ENCODE results near the gene ZNF837. TPM values are rescaled to one million over a fixed set of nuclear protein-coding genes. Genes with fewer than 3 reads are reported as not detected.
A peak's percentile ranks its signal among the peaks of the same experiment; 100 is the strongest.
"Not testable (repeated sequence)": the region's sequence is repeated elsewhere in the genome, so short reads cannot be mapped to it uniquely, and the experiment has no call there.

The ZNF837 gene
- total and polyA plus RNA-seq, 2 donors = 2.9 to 3.8 TPM

- WGBS = 26% methylated on average over 22 of the region's 22 CpGs
- no peak for DNase-seq (ENCODE audit: low read depth in 6 of 9, low spot score in 9 of 9)
- Histone ChIP-seq H3K27ac (ENCODE audit: low read depth in 1 of 2, low read length in 1 of 2) (peak overlapping the region; percentile 73 to 87), H3K27me3 (ENCODE audit: control insufficient read depth in 2 of 2, insufficient read depth in 1 of 2, low read length in 1 of 2) (no peaks in the 10 kb centered on the region), H3K4me1 (ENCODE audit: control insufficient read depth in 2 of 2, insufficient read depth in 2 of 2, low read length in 2 of 2) (peaks cover 18 to 19% of the 10 kb centered on the region in 2 donors), H3K4me3 (ENCODE audit: low read length in 2 of 2) (peak overlapping the region; percentile 84 to 88), H3K36me3 (ENCODE audit: control insufficient read depth in 2 of 2, insufficient read depth in 2 of 2, low read length in 1 of 2) (no peaks in the 10 kb centered on the region), H3K9me3 (ENCODE audit: control insufficient read depth in 2 of 2, insufficient read depth in 1 of 2, low read length in 1 of 2) (no peaks in the 10 kb centered on the region)
Measured at GRCh38 chr19:58407658-58408151, 26.9 kb upstream of the ZNF837 start.

DNA sequence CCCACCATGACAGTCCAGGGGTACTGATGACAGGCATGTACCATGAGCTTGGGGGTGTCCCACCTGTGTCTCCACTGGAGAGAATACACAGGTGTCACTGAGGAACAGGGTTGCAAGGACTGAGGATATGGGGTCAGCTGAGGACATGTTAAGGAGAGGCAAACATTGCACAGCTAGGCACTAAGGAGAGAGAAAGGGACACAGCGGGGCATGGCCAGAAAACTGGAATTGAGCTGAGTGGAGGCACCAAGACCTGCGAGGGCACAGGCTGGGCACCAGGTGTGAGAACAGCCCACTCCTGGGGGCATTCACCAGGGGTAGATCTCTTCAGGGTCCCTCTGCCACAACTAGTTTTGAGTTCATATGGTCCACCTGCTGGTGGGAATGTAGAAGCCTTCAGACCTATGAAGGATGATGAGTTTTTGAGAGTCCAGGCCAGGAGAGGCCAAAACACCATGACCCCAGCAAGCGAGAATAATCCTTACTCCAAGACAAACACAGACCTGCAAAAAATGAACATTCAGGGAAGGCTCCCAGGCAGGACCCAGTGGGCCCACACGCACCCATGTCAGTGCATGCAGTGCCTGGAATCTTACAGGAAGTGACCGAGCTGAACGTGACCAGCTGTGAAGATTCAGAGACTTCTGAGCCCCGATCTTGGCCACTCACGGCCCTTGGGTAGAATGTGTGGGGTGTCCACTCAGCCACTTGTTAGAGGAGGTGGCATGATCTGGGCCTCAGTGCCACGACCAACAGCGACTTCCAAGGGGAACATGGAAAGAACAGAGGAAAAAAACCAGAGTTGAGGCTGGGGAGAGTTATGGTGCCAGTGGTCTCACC lies 26.2 kb upstream of the ZNF837 start:
- no peak overlapping the region for H3K27ac ChIP-seq (ENCODE audit: low read depth in 1 of 2, low read length in 1 of 2)
- H3K27me3 ChIP-seq (ENCODE audit: control insufficient read depth in 2 of 2, insufficient read depth in 1 of 2, low read length in 1 of 2) = no peaks in the 10 kb centered on the region
- DNase-seq (ENCODE audit: low read depth in 6 of 9, low spot score in 9 of 9) = peak in 1 of 9 donors; percentile 18
- H3K9me3 ChIP-seq (ENCODE audit: control insufficient read depth in 2 of 2, insufficient read depth in 1 of 2, low read length in 1 of 2) = no peaks in the 10 kb centered on the region
- H3K4me3 ChIP-seq (ENCODE audit: low read length in 2 of 2) = peak overlapping the region; percentile 84 to 88
- H3K36me3 ChIP-seq (ENCODE audit: control insufficient read depth in 2 of 2, insufficient read depth in 2 of 2, low read length in 1 of 2) = no peaks in the 10 kb centered on the region
- H3K4me1 ChIP-seq (ENCODE audit: control insufficient read depth in 2 of 2, insufficient read depth in 2 of 2, low read length in 2 of 2) = peaks cover 20% of the 10 kb centered on the region in 2 donors
- 91% methylated on average over 10 of the region's 10 CpGs for WGBS

DNA sequence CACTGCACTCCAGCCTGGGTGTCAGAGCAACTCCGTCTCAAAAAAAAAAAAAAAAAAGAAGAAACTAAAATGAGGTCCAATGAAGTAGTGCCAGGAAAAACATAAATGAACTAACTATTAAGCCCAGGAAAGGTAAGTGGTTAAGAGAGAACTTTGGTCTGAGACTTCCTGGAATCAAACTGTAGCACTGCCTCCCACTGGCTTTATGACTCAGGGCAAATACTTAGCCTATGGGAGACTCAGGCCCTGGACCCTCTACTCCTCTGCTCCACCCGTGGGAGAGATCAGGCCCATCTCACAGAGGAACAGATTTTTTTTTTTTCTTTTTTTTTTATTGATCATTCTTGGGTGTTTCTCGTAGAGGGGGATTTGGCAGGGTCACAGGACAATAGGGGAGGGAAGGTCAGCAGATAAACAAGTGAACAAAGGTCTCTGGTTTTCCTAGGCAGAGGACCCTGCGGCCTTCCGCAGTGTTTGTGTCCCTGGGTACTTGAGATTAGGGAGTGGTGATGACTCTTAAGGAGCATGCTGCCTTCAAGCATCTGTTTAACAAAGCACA lies 23.2 kb upstream of the ZNF837 start:
- not testable (repeated sequence) for H3K9me3 ChIP-seq (ENCODE audit: control insufficient read depth in 2 of 2, insufficient read depth in 1 of 2, low read length in 1 of 2); H3K36me3 ChIP-seq (ENCODE audit: control insufficient read depth in 2 of 2, insufficient read depth in 2 of 2, low read length in 1 of 2); H3K4me3 ChIP-seq (ENCODE audit: low read length in 2 of 2); DNase-seq (ENCODE audit: low read depth in 6 of 9, low spot score in 9 of 9); H3K27ac ChIP-seq (ENCODE audit: low read depth in 1 of 2, low read length in 1 of 2); H3K27me3 ChIP-seq (ENCODE audit: control insufficient read depth in 2 of 2, insufficient read depth in 1 of 2, low read length in 1 of 2)
- peaks cover 24 to 25% of the 10 kb centered on the region in 2 donors for H3K4me1 ChIP-seq (ENCODE audit: control insufficient read depth in 2 of 2, insufficient read depth in 2 of 2, low read length in 2 of 2)
- whole genome bisulfite sequencing = 84% methylated on average over 5 of the region's 5 CpGs

GRCh38 chr19:58401840-58402421 lies 21.1 kb upstream of the ZNF837 start:
- no peaks in the 10 kb centered on the region for H3K9me3 ChIP-seq (ENCODE audit: control insufficient read depth in 2 of 2, insufficient read depth in 1 of 2, low read length in 1 of 2)
- H3K4me3 ChIP-seq (ENCODE audit: low read length in 2 of 2) = peak overlapping the region; percentile 55 to 60
- peaks cover 10 to 21% of the 10 kb centered on the region in 2 donors for H3K27me3 ChIP-seq (ENCODE audit: control insufficient read depth in 2 of 2, insufficient read depth in 1 of 2, low read length in 1 of 2)
- peaks cover 11 to 13% of the 10 kb centered on the region in 2 donors for H3K4me1 ChIP-seq (ENCODE audit: control insufficient read depth in 2 of 2, insufficient read depth in 2 of 2, low read length in 2 of 2)
- 39% methylated on average over 23 of the region's 23 CpGs for whole genome bisulfite sequencing
- no peak for DNase-seq (ENCODE audit: low read depth in 6 of 9, low spot score in 9 of 9)
- no peak overlapping the region for H3K27ac ChIP-seq (ENCODE audit: low read depth in 1 of 2, low read length in 1 of 2)
- H3K36me3 ChIP-seq (ENCODE audit: control insufficient read depth in 2 of 2, insufficient read depth in 2 of 2, low read length in 1 of 2) = no peaks in the 10 kb centered on the region

GRCh38 chr19:58400916-58401839 lies 20.3 kb upstream of the ZNF837 start:
- Histone ChIP-seq H3K9me3 (ENCODE audit: control insufficient read depth in 2 of 2, insufficient read depth in 1 of 2, low read length in 1 of 2) (no peaks in the 10 kb centered on the region), H3K27ac (ENCODE audit: low read depth in 1 of 2, low read length in 1 of 2) (peak overlapping the region; percentile 68 to 87), H3K4me1 (ENCODE audit: control insufficient read depth in 2 of 2, insufficient read depth in 2 of 2, low read length in 2 of 2) (peaks cover 11% of the 10 kb centered on the region in 2 donors), H3K4me3 (ENCODE audit: low read length in 2 of 2) (peak overlapping the region; percentile 55 to 60), H3K27me3 (ENCODE audit: control insufficient read depth in 2 of 2, insufficient read depth in 1 of 2, low read length in 1 of 2) (peaks cover 17 to 26% of the 10 kb centered on the region in 2 donors), H3K36me3 (ENCODE audit: control insufficient read depth in 2 of 2, insufficient read depth in 2 of 2, low read length in 1 of 2) (no peaks in the 10 kb centered on the region)
- DNase-seq (ENCODE audit: low read depth in 6 of 9, low spot score in 9 of 9) = peak; percentile 97 to 100 (median 100)
- WGBS = 5% methylated on average over 80 of the region's 80 CpGs

- H3K9me3 ChIP-seq (ENCODE audit: control insufficient read depth in 2 of 2, insufficient read depth in 1 of 2, low read length in 1 of 2) = no peaks in the 10 kb centered on the region
- peaks cover 25 to 34% of the 10 kb centered on the region in 2 donors for H3K27me3 ChIP-seq (ENCODE audit: control insufficient read depth in 2 of 2, insufficient read depth in 1 of 2, low read length in 1 of 2)
- WGBS = 75% methylated on average over 18 of the region's 18 CpGs
- no peak overlapping the region for H3K27ac ChIP-seq (ENCODE audit: low read depth in 1 of 2, low read length in 1 of 2)
- H3K4me3 ChIP-seq (ENCODE audit: low read length in 2 of 2) = peak overlapping the region; percentile 22 to 43
- H3K4me1 ChIP-seq (ENCODE audit: control insufficient read depth in 2 of 2, insufficient read depth in 2 of 2, low read length in 2 of 2) = peaks cover 11% of the 10 kb centered on the region in 2 donors
- no peak for DNase-seq (ENCODE audit: low read depth in 6 of 9, low spot score in 9 of 9)
- H3K36me3 ChIP-seq (ENCODE audit: control insufficient read depth in 2 of 2, insufficient read depth in 2 of 2, low read length in 1 of 2) = peaks cover 0 to 2% of the 10 kb centered on the region in 2 donors
Measured at GRCh38 chr19:58400316-58400915, 19.6 kb upstream of the ZNF837 start.

DNA sequence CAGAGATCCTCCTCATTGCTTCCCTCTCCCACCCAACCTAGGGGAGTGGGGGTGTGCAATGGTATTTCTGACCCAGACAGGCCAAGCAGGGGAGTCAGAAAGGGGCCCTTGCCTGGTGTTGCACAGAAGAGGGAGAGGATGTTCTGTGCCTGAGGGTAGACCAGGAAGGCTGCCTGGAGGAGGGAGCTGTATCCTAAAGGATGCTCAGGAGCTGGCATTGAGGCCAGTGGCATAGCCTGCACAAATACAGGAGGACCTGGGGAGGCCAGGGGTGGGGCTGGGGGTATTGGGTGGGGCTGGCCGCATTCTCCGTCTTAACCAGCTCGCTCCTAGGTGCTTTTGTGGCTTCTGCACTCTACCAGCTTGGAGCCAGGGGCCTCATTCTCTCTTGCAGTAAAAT lies 19.1 kb upstream of the ZNF837 start:
- no peak overlapping the region for H3K27ac ChIP-seq (ENCODE audit: low read depth in 1 of 2, low read length in 1 of 2)
- no peaks in the 10 kb centered on the region for H3K9me3 ChIP-seq (ENCODE audit: control insufficient read depth in 2 of 2, insufficient read depth in 1 of 2, low read length in 1 of 2)
- H3K4me1 ChIP-seq (ENCODE audit: control insufficient read depth in 2 of 2, insufficient read depth in 2 of 2, low read length in 2 of 2) = peaks cover 11% of the 10 kb centered on the region in 2 donors
- peaks cover 27 to 39% of the 10 kb centered on the region in 2 donors for H3K27me3 ChIP-seq (ENCODE audit: control insufficient read depth in 2 of 2, insufficient read depth in 1 of 2, low read length in 1 of 2)
- 98% methylated on average over 3 of the region's 3 CpGs for WGBS
- H3K4me3 ChIP-seq (ENCODE audit: low read length in 2 of 2) = no peak overlapping the region
- peaks cover 4 to 7% of the 10 kb centered on the region in 2 donors for H3K36me3 ChIP-seq (ENCODE audit: control insufficient read depth in 2 of 2, insufficient read depth in 2 of 2, low read length in 1 of 2)
- no peak for DNase-seq (ENCODE audit: low read depth in 6 of 9, low spot score in 9 of 9)

- Histone ChIP-seq H3K36me3 (ENCODE audit: control insufficient read depth in 2 of 2, insufficient read depth in 2 of 2, low read length in 1 of 2) (peaks cover 18 to 20% of the 10 kb centered on the region in 2 donors), H3K27me3 (ENCODE audit: control insufficient read depth in 2 of 2, insufficient read depth in 1 of 2, low read length in 1 of 2) (peaks cover 27 to 39% of the 10 kb centered on the region in 2 donors), H3K27ac (ENCODE audit: low read depth in 1 of 2, low read length in 1 of 2) (no peak overlapping the region), H3K4me3 (ENCODE audit: low read length in 2 of 2) (no peak overlapping the region), H3K4me1 (ENCODE audit: control insufficient read depth in 2 of 2, insufficient read depth in 2 of 2, low read length in 2 of 2) (peaks cover 11% of the 10 kb centered on the region in 2 donors), H3K9me3 (ENCODE audit: control insufficient read depth in 2 of 2, insufficient read depth in 1 of 2, low read length in 1 of 2) (no peaks in the 10 kb centered on the region)
- WGBS = 96% methylated on average over 6 of the region's 6 CpGs
- DNase-seq (ENCODE audit: low read depth in 6 of 9, low spot score in 9 of 9) = no peak
Measured at GRCh38 chr19:58398545-58398944, 17.7 kb upstream of the ZNF837 start.
